NCI-H345 treated with DMSO at 0.1 percent for 48 hours (cell line): ENCODE results near the gene ACSM2B.
"Not testable (repeated sequence)": the region's sequence is repeated elsewhere in the genome, so short reads cannot be mapped to it uniquely, and the experiment has no call there.

Source experiments
- DNase-seq: peaks from one replicate; lab custom pipeline; 2025; ENCODE audit not compliant: unreplicated experiment; lab: John Stamatoyannopoulos, UW

Gene ACSM2B

DNA sequence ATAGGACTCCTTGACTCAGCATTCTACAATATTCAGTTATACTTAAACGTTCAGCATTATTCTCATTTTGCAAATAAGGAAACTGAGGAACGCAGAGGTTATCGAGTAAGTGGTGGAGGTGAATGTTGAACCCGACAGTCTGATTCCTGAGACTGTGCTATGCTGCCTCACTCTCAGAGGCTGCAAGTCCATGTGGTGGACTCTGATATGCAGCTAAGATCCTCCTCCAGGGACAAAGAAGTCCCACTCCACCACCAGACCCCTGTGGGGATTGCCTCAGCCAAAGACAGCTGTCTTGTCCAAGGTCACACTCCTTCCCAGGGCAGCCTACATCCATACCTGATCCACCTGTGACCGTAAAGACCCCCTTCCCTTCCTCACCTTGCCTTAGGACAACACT is 37.5 kb downstream of the ACSM2B start:
- no peak for DNase-seq

DNA sequence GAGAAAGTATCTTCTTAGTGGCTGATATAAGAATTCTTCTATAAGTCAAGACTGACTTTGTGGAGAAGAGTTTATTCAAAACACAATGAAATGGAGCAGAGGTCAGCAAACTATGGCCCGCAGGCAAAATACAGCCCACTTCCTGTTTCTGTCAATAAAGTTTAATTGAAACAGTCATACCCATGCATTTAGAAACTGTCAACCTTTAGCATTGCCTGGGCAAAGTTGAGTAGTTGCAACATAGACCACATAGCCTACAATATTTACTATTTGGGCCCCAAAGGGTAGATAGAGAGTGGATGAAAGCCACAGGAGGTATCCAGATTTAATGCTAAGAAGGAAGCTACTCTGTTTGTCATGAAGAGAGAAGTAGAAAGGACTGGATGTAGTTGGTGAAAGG is 38.0 kb downstream of the ACSM2B start:
- no peak for DNase-seq

DNA sequence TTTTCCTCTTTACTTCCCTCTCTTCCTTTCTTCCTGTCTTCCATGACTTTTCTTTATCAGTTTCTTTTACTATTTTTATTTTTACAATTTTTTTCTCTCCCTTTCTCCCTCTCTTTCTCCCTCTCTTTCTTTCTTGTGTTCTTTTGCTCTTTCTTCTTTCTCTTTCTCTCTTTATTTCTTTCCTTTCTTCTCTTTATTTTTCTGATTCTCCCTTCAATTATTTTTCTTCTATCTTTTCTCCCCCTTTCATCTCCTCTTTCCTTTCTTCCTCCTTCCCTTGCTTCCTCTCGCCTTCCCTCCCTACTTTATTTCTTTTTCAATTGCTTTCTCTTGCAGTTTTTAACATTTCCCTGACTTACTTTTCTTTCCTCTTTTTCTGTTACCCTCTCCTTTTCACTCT is 39.5 kb downstream of the ACSM2B start:
- DNase-seq = not testable (repeated sequence)

DNA sequence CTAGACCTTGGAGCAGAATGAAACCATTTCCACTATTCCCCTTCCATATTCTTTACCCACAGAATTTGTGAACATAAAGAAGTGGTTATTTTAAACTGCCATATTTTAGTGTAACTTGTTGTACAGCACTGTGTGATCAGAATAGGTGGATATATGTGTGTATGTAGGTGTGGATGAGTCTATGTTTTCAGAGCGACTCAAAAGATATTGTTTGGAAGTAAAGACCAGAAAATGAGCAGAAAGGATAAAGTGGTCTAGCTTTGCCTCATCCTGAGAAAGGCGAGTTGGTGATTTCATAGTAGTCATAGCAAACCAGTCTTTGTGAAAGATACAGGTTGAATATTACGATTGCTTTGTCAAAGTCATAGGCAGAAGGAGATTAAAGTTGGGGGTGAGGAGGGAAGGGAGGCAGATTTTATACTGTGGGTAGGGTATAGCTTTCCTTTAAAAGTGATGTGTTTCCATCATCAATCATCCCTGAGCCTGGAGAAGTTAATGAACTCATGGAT is 43.8 kb downstream of the ACSM2B start:
- not testable (repeated sequence) for DNase-seq

DNA sequence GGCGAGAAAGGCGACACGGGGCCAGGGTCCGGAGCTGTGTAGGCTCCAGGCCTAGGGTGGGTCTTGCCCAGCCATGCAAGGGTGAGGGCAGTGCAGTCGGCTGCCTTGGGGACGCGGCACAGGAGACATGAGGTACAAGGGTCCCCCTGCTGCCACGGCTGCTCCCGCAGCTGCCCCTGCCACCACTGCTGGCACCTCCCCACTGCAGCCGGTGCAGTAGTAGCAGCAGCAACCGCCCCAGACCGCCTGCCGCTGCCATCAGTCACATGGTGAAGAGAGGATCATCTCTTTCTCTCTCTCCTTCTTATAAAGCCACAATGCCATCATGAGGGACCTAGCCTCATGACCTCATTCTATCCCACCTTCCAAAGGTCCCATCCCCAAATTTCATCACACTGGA is 44.4 kb downstream of the ACSM2B start:
- DNase-seq = not testable (repeated sequence)

DNA sequence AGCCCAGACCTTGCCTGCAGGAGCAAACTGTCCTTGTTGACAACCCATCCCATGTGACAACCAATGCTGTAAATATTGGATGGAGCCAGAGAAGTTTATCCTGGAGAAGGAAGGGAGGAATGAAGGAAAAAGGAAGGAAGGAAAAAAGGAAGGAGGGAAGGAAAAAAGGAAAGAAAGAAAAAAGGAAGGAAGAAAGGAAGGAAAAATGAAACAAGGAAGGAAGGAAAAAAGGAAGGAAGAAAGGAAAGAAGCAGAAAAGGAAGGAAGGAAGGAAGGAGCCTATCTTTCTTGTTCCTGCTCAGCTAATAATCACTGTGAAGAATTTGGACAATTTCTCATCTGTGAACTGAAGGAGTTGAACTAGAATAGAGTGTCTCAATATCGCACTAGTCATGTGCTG is 56.1 kb downstream of the ACSM2B start:
- DNase-seq = no peak

DNA sequence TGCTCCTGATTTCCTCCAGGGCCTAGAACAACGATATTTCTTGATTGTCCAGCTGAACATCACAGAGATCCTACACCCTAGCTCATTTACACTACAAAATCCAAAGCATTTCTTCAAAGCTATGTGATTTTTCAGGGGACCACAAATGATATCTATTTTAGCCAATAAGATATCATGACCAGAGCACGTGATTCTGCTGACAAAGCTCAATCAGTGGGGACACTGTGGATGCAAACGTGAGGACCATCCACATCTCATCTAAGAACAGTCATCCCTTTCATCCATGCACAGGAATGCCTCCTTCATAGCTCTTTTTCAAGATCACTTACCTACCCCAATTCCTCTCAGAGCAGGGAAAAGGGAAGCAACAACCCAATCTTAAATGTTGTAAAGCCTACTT is 56.9 kb downstream of the ACSM2B start:
- DNase-seq = no peak

DNA sequence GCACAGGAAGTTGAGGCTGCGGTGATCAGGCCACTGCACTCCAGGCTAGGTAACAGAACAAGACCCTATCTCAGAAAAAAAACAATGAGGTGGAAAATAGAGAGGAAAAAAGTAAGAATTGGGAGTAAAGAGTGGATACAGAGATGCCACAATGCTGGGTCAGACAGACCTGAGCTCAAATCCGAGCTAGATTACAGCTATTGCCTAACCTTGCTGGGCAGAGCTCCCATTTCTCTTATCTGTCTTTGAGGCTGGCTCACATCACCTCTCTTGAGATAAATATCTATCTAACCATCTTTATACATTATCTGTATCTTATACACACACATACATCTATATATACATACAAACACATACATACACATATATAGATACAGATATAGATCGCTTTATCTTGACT is 59.0 kb downstream of the ACSM2B start:
- DNase-seq = no peak

DNA sequence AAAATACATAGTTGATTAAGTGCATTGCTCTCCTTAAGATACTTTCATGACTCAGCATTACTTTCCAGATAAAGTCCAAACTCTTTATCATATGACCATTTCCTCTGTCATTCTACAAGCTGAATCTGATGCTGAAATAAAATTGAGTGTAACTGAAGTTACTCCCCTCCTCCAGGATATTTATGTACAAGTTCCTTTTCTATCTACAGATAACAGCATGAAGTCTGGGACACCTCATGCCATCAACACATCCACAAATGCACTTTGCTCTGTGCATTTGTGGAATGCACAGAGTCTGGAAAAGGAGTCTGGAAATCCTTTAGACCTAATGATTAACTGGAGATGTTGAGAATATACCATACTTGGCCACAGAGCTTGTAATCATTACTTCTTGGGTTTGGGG is 60.5 kb downstream of the ACSM2B start:
- DNase-seq = no peak

DNA sequence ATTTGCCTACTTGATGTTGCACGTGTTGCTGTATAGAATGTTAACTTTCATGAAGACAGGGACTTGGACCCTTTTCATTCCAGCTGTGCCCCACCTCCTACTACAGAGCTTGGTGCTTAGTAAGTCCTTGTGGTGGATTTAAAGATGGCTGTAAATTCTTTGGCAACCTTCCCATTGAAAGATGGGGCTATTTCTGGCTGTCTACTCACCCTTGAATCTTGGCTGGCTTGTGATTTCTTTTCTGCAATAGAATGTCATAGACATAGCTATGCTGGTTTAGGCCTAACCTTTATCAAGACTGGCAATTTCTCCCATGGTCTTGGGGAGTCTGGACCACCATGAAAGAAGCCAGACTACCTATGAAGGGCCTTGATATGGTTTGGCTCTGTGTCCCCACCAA is 65.8 kb downstream of the ACSM2B start:
- DNase-seq = no peak

DNA sequence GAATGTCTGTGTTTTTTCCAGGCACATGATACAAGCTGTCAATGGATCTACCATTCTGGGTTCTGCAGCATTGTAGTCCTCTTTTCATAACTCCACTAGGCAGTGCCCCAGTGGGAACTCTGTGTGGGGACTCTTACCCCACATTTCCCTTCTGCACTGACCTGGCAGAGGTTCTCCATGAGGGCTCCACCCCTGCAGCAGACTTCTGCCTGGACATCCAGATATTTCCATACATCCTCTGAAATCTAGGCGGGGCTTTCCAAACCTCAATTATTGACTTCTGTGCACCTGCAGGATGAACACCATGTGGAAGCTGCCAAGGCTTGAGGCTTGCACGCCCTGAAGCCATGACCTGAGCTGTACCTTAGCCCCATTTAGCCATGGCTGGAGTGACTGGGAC is 68.9 kb downstream of the ACSM2B start:
- DNase-seq = no peak

DNA sequence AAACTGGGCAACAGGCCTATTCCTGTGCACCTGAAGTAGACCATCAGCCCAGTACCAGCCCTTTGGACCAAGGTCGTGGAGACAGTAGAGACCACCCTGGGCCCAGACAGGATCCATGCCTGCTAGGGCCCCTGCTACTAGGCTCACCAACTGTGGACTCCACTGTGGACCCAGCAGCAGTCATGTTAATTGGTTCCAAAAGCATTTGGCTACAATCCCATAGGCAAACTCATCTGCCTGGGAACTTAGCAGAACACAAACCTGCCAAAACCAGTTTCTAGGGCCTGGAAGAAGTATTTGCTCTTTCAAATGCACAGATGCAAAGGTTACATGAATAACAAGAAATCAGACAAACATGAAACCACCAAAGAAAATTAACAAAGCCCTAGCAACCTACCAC is 71.7 kb downstream of the ACSM2B start:
- DNase-seq = no peak

DNA sequence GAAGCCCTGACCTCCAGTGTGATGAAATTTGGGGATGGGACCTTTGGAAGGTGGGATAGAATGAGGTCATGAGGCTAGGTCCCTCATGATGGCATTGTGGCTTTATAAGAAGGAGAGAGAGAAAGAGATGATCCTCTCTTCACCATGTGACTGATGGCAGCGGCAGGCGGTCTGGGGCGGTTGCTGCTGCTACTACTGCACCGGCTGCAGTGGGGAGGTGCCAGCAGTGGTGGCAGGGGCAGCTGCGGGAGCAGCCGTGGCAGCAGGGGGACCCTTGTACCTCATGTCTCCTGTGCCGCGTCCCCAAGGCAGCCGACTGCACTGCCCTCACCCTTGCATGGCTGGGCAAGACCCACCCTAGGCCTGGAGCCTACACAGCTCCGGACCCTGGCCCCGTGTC is 84.7 kb downstream of the ACSM2B start:
- not testable (repeated sequence) for DNase-seq

DNA sequence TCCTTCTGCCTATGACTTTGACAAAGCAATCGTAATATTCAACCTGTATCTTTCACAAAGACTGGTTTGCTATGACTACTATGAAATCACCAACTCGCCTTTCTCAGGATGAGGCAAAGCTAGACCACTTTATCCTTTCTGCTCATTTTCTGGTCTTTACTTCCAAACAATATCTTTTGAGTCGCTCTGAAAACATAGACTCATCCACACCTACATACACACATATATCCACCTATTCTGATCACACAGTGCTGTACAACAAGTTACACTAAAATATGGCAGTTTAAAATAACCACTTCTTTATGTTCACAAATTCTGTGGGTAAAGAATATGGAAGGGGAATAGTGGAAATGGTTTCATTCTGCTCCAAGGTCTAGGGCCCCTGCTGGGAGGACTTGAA is 85.2 kb downstream of the ACSM2B start:
- DNase-seq = not testable (repeated sequence)
